GM10248 (cell line): ENCODE results near the gene SLC7A5.
"Not testable (repeated sequence)": the region's sequence is repeated elsewhere in the genome, so short reads cannot be mapped to it uniquely, and the experiment has no call there.

Source experiments
- CTCF ChIA-PET: fragments of 300-600 bp; sonication (Branson Sonifier 250); formaldehyde crosslinking; extraction: SDS; loops from one replicate; lab custom pipeline; 2021; ENCODE audit warnings: antibody characterized with exemption; lab: Yijun Ruan, JAX
- POLR2A ChIA-PET: fragments of 350-650 bp; sonication (Branson Sonifier 250); formaldehyde crosslinking; extraction: SDS; loops from one replicate; lab custom pipeline; 2020; ENCODE audit warnings: antibody characterized with exemption; lab: Yijun Ruan, JAX
- DNase-seq: peaks from one replicate; pipeline ENCODE4 v3.0.0; 2012; ENCODE audit errors: extremely low spot score
- CTCF ChIP-seq: IDR thresholded peaks from 2 replicates; pipeline ENCODE4 v1.5.1; 2012; ENCODE audit warnings: mild to moderate bottlenecking, low read depth; ENCODE audit errors: extremely low read depth, missing control alignments, control extremely low read depth

SLC7A5 gene

DNA sequence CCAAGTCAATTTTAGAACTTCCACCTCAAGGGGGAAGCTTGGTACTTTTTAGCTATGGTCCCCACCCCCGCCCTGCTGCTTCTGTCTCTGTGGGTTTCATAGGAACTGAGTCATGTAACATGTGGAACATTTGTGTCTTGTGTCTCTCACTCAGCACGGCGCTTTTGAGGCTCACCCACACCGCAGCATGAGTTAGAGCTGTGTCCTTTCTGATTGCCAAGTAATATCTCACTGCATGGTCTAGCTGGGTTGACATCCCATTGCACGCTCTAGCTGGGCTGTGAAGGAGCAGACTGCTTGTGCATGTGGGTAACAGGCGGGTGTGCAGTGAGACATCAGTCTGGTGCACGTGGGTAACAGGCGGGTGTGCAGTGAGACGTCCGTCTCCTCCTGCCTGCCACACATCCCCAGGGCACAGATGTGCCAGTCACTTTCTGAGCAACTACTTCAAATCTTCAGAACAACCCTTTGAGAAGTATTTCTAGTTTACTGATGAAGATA is 26.4 kb upstream of the SLC7A5 start:
- CTCF ChIA-PET = interaction anchor here (0.6 to 2.9 kb wide), 11 partner anchors 9 to 192 kb away, joined by 3 to 11 read pairs (median 3); no protein-coding TSS in a partner anchor
- no peak for TF ChIP-seq CTCF
- POLR2A ChIA-PET = interaction anchor here (0.6 to 1.2 kb wide), 3 partner anchors 21 to 887 kb away, joined by 3 to 4 read pairs (median 4); partner anchors contain the start of gene SLC7A5
- DNase-seq = peak; percentile 70

DNA sequence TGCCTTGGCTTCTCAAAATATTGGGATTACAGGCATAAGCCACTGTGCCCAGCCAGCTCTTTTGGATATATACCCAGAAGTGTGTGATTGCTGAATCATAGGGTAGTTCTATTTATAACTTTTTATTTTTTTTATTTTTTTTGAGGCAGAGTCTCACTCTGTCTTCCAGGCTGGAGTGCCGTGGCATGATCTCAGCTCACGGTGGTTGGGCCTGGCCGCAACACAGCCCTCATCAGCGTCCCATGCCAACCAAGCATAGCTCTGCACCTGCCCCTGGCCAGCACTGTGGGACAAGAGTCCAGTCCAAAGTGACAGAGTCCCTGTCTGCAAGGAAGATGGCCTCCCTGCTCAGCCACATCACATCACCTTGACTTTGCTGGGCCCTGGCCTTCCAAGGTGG is 24.7 kb upstream of the SLC7A5 start:
- DNase-seq, POLR2A ChIA-PET: not testable (repeated sequence)
- CTCF ChIA-PET = interaction anchor here (1.1 to 2.9 kb wide), 2 partner anchors 18 to 115 kb away, joined by 3 to 11 read pairs; no protein-coding TSS in a partner anchor

DNA sequence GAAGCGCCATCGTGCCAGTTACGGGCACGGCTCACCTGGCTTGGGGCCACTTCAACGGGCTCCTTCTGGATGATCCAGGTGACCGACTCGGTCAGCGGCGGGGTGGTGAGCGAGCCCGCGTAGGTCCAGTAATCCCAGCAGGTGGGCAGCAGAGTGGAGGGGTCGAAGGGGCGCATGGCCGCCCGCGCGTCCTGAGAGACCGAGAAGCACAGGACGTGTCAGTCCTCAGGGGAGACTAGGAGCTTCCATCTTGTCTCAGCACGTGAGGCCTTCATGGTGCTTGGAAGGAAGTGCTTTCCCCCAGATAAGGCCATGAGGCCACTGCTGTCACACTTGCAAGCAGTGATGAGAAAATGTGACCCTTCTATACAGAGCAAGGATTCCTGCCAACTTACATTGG is 22.5 kb upstream of the SLC7A5 start:
- ChIA-PET CTCF (interaction anchor here (1.0 to 1.6 kb wide), 2 partner anchors 20 to 113 kb away, joined by 3 to 5 read pairs; no protein-coding TSS in a partner anchor), POLR2A (no interaction called here)
- TF ChIP-seq CTCF = no peak
- no peak for DNase-seq

GRCh38 chr16:87889762-87890161 is 20.5 kb upstream of the SLC7A5 start:
- DNase-seq, POLR2A ChIA-PET: not testable (repeated sequence)
- CTCF ChIA-PET = interaction anchor here (1.0 to 1.8 kb wide), 3 partner anchors 14 to 121 kb away, joined by 4 read pairs; no protein-coding TSS in a partner anchor
- TF ChIP-seq CTCF = peak; percentile 16

GRCh38 chr16:87888346-87888745 is 19.0 kb upstream of the SLC7A5 start:
- CTCF ChIA-PET = interaction anchor here (1.7 kb wide), 1 partner anchor 13 kb away, joined by 4 read pairs; no protein-coding TSS in a partner anchor
- POLR2A ChIA-PET, DNase-seq: not testable (repeated sequence)

DNA sequence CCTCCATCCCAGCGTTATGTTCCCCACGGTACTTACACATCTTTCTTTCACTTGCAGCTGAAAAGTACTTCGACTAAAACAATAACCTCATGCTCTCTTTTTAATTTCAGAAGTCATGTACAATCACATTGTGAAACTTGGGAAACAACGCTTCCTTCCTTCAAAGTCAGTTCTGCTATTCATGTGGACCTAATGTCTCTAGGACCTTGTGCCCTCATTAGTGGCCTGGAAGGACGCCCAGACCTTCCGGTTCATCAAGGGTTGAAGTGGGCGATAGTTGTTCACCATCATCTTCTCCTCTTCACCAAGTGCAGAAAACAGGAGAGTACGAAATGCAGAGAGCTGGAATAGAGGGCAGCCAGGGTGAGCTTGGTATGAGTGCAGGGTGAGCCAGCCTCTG is 18.6 kb upstream of the SLC7A5 start:
- CTCF ChIA-PET = interaction anchor here (2.7 kb wide), 1 partner anchor 17 kb away, joined by 6 read pairs; no protein-coding TSS in a partner anchor
- POLR2A ChIA-PET, DNase-seq: not testable (repeated sequence)

- POLR2A ChIA-PET, DNase-seq: not testable (repeated sequence)
- CTCF ChIA-PET = interaction anchor here (1.7 to 2.7 kb wide), 2 partner anchors 10 to 14 kb away, joined by 4 to 6 read pairs; no protein-coding TSS in a partner anchor
Measured at GRCh38 chr16:87885371-87885967, 16.2 kb upstream of the SLC7A5 start.

- POLR2A ChIA-PET = interaction anchor here (0.6 kb wide), 1 partner anchor 682 kb away, joined by 3 read pairs; no protein-coding TSS in a partner anchor
- DNase-seq = no peak
- TF ChIP-seq CTCF = no peak
- CTCF ChIA-PET = interaction anchor here (0.6 to 3.0 kb wide), 3 partner anchors 11 to 103 kb away, joined by 3 to 13 read pairs (median 3); no protein-coding TSS in a partner anchor
Measured at GRCh38 chr16:87882436-87883019, 13.2 kb upstream of the SLC7A5 start.
